HG03469 (cell line): Measurements from ENCODE around the gene CGNL1.

Experiments
- ATAC-seq: cut with Tn5 transposase; IDR thresholded peaks from one replicate; pipeline ENCODE4 v1.9.1; 2021; ENCODE audit warnings: mild to moderate bottlenecking, moderate library complexity, moderate number of reproducible peaks; ENCODE audit not compliant: unreplicated experiment

Gene CGNL1

GRCh38 chr15:57375827-57376695 is at the start of gene CGNL1:
Gene CGNL1, plus strand, starts transcription at chr15:57376505. Its CDS starts 61,495 bp downstream, at chr15:57438000.
- ATAC-seq: no peak

- ATAC-seq: no peak
Observed at GRCh38 chr15:57327985-57328471, 48.3 kb upstream of the CGNL1 start.

- no peak for ATAC-seq
Observed at GRCh38 chr15:57328479-57328878, 47.8 kb upstream of the CGNL1 start.

- ATAC-seq: no peak
Observed at GRCh38 chr15:57328897-57329296, 47.4 kb upstream of the CGNL1 start.

- no peak for ATAC-seq
Observed at GRCh38 chr15:57329582-57330367, 46.5 kb upstream of the CGNL1 start.

GRCh38 chr15:57330619-57331340 is 45.5 kb upstream of the CGNL1 start:
- ATAC-seq: no peak

GRCh38 chr15:57332326-57332725 is 44.0 kb upstream of the CGNL1 start:
- ATAC-seq: no peak

GRCh38 chr15:57333487-57333886 is 42.8 kb upstream of the CGNL1 start:
- ATAC-seq: no peak

GRCh38 chr15:57334257-57334656 is 42.0 kb upstream of the CGNL1 start:
- ATAC-seq: no peak

- no peak for ATAC-seq
Observed at GRCh38 chr15:57335293-57335715, 41.0 kb upstream of the CGNL1 start.

- ATAC-seq: no peak
Observed at GRCh38 chr15:57335719-57336118, 40.6 kb upstream of the CGNL1 start.

GRCh38 chr15:57337868-57338411 is 38.4 kb upstream of the CGNL1 start:
- no peak for ATAC-seq

GRCh38 chr15:57339321-57339720 is 37.0 kb upstream of the CGNL1 start:
- ATAC-seq: no peak

- ATAC-seq: no peak
Observed at GRCh38 chr15:57340682-57341259, 35.5 kb upstream of the CGNL1 start.

- no peak for ATAC-seq
Observed at GRCh38 chr15:57343048-57343447, 33.3 kb upstream of the CGNL1 start.

GRCh38 chr15:57343498-57343897 is 32.8 kb upstream of the CGNL1 start:
- no peak for ATAC-seq

GRCh38 chr15:57344282-57344681 is 32.0 kb upstream of the CGNL1 start:
- ATAC-seq: no peak

- no peak for ATAC-seq
Observed at GRCh38 chr15:57345584-57345983, 30.7 kb upstream of the CGNL1 start.

GRCh38 chr15:57348081-57348480 is 28.2 kb upstream of the CGNL1 start:
- ATAC-seq: no peak

- ATAC-seq: no peak
Observed at GRCh38 chr15:57352535-57353316, 23.6 kb upstream of the CGNL1 start.
